Measurements from ENCODE around the gene MARK1.

MARK1 gene

DNA sequence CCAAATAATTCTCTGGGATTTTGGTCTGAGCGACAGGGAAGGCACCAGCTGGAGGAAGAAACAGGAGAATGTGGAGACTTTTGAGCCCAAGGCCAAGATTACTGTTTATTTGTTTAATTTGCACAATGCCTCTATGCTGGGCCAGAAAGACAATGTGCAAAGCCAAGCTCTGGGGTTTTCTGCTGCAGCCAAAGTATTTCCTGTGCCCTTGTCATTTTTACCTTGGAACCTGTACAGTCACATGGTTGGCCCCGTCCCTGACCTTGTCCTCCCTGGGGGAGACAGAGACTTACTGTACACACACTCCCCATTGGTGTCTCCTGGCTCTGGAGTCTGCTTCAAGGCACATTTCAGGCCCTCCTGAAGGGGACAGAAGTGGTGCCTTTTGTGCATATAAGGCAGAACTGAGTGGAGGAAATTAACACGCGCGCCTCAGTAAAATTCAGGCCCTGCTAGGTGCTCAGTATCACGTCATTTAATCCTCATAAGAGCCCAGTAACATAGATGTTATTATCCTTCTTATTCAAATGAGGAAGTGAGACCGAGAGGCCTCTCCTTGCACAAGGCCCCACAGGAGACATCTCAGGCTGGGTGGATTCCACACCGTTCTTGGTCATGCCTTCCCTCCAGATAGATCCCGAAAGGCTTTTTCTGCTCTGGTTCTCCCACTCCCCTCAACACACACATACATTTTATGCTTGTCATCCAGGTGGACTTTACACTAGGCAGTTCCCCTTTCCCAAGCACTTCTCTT is 183.3 kb downstream of the MARK1 start:
- no peak for DNase-seq (ENCODE audit: low read depth in 2 of 2)
